Activated CD8-positive, alpha-beta memory T cell treated with anti-CD3 and anti-CD28 coated beads, Interleukin-2, amount 50 U/mL, for 24 hours (primary cell): ENCODE data around the gene ELP2.
"Not testable (repeated sequence)": the region's sequence is repeated elsewhere in the genome, so short reads cannot be mapped to it uniquely, and the experiment has no call there.

Experiments used
- DNase-seq: peaks from one replicate; pipeline ENCODE4 v3.0.0-alpha.2; 2020; ENCODE audit errors: extremely low read depth

Gene ELP2

GRCh38 chr18:36188916-36189315 is 59.2 kb downstream of the ELP2 start:
- DNase-seq, result no peak

- no peak for DNase-seq
Observed at GRCh38 chr18:36189486-36189885, 59.8 kb downstream of the ELP2 start.

DNA sequence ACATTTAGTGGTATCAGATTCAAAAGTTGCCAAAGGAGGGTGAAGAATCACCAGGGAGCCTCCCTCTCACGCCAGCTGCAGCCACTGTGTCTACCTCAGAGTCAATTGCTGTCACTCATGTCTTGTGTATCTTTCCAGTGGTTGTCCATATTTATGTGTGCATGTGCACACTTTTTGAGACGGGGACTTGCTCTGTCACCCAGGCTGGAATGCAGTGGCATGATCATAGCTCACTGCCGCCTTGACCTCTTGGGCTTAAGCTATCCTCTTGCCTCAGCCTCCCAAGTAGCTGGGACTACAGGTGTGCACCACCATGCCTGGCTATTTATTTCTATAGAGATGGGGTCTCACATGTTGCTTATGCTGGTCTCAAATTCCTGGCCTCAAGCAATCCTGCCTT is 61.6 kb downstream of the ELP2 start:
- DNase-seq, result no peak

DNA sequence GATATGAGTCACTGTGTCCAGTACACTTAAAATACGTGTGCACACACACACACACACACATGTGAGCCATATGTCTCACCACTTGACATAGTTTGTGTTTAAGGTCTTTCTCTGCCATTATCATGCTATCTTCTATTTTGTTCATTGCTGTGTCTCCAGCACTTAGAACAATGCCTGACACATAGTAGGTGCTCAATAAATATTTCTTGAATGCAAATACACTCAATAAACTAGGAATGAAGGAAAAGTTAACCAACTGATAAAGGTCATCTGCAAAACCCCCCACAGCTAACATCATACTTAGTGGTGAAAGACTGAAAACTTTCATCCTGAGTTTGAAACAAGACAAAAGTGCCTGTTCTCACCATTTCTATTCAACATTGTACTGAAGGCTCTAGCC is 62.0 kb downstream of the ELP2 start:
- no peak for DNase-seq

DNA sequence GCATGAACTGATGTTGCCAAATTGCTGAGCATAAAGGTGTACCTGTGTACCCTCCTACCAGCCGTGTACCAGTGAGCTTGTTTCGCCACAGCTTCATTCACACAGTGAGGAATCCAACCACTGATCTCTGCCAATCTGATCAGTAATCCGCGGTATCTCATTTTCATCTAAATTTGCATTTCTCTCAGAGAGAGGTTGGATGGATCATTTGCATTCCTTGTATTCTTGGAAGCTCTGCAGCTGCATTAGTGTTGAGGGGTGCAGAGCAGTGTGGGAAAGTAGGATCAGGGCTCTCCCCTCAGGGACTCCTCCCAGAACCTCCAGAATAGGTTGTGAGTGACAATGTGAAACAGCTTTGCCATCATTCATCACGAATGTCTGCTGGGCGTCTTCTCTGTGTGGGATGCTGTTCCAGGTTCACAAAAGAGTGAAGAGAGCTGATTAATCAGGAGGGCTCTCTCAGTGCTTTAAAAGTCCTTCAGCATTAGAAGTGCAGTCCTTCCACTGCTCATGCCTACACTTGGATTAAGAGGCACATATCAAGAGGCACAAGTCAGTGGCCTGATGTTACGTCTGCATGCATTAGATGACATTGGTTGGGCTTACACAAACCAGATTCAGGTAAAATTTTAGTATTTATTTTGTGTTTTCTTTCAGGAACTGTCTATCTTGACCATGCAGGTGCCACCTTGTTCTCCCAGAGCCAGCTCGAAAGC is 65.1 kb downstream of the ELP2 start:
- DNase-seq, result no peak

DNA sequence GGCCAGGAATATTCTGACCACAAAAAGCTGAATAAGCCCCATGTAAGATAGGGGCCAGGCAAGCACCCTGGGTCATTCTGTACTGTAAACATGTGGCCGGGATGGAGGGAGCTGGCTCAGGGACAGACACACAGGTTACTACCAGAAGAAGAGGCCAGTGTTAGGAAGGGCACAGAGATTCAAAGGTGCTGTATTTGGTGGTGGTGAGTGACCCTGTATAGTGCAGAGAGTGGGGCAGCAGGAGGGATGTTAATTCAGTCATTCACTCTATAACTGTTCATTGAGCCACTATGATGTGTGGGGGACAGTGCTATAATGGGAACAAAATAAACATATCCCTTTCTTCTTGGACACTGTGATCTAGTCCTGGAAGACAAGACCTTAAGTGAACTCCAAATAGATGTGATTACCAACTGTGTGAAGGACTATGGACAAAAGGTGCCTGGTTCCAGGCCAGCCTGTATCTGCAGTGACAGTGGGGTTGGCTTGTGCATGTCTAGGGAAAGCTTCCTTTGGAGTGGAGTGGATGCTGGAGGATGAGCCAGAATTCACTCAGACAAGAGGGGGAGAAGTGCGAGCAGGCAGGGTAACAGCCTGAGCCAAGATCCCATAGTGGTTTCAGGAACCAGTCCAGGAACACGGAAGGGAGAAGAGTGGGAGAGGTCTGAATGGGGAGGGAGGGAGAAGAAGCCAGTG is 65.9 kb downstream of the ELP2 start:
- no peak for DNase-seq

DNA sequence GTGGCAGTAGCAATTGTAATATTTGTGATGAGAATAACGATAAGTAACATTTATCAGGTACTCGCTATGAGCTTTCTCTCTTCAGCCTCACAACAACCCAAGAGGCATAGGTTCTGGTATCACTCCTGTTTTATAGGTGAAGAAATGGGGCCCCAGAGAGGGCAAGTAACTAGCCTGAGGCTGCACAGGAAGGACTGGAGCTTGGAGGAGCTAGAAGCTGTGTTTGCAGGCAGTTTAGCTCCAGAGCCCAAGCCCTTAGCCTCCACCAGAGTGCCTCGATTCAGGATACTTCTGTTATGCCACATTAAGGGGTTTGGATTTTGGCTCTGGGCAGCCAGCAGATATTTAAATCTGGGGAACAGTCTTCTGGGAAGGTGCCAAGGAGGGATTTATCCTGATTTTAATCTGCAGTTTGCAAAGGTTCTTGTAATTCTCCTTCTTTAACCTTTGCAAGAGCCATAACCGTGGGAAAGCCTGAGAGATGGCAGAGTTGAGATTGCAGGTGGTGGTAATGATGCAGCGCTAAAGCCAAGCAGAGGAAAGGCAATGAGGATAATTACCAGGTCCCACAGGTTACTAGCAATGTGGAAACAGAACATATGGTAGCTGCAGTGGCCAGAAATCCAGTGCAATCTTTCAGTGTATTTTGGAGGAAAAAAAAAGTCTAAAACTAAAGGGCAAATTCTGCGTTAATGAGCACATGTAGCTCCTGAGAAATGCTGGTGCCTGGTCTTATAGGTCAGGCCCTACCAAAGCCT is 66.7 kb downstream of the ELP2 start:
- DNase-seq, result no peak

DNA sequence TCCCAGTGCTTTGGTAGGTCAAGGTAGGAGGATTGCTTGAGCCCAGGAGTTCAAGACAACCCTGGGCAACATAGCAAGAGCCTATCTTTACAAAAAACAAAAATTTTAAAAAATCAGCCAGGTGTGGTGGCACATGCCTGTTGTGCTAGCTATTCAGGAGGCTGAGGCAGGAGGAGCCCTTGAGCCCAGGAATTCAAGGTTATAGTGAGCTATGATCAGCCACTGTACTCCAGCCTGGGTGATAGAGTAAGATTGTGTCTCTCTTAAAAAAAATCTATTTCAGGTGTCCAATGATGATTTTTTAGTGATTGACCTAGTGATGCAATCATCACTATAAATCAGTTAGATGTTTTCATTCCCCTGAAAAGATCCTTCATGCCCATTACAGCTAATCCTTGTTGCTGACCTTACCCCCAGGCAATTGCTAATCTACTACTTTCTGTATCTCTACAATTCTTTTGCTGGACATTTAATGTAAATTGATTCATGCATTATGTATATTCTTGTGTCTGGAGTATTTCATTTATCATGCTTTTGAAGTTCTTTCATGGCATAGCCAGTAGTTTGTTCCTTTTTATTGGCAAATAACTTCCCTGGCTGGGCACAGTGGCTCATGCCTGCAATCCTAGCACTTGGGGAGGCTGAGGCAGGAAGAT is 67.9 kb downstream of the ELP2 start:
- no peak for DNase-seq

DNA sequence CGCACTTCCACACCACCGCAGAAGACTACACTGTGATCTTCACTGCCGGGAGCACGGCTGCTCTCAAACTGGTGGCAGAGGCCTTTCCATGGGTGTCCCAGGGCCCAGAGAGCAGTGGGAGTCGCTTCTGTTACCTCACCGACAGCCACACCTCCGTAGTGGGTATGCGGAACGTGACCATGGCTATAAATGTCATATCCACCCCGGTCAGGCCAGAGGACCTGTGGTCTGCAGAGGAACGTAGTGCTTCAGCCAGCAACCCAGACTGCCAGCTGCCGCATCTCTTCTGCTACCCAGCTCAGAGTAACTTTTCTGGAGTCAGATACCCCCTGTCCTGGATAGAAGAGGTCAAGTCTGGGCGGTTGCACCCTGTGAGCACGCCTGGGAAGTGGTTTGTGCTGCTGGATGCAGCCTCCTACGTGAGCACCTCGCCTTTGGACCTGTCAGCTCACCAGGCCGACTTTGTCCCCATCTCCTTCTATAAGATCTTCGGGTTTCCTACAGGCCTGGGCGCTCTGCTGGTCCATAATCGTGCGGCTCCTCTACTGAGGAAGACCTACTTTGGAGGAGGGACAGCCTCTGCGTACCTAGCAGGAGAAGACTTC is 70.1 kb downstream of the ELP2 start:
- DNase-seq, result no peak

GRCh38 chr18:36200354-36200771 is 70.7 kb downstream of the ELP2 start:
- DNase-seq, result no peak

DNA sequence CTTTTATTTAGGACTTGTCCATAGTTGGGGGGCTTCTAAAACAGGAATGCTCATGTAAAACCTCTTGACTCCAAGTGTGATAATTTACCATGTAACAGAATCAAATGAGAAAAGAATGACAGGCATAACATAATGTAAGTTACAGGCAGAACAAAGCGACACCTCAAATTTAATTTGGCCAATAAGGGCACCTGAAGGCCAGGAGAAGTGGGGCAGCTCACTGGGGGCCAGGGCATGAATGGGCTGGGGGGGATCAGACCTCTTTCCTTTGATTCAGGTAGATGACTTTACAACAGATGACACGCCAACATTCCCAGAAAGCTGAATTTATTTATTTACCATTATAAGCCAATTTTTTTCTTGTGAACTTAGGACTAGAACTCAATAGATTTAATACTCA is 72.1 kb downstream of the ELP2 start:
- no peak for DNase-seq

DNA sequence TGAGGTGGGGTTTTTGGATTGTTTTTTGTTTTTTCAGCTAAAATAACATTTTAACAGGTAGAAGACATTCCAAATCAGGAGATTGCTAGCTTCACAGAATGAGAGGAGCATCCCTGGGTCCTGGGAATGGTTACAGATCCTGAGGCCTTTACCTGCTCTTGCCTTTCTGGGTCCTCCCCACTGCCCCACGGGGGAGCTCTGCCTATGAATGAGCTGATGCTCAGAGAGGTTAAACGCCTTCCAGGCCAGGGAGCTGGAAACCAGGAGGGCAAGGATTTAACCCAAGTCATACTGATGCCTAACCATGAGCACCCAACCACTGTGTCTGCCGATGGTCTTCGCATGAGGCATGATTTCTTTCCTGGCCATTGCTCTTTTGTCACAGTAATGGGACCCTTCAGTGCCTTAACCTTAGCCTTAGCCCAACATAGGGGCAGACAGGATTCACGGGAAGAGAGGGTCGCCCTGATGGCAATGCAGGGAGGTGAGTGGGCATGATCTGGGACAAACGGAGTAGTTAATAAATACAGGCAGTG is 73.7 kb downstream of the ELP2 start:
- no peak for DNase-seq

- no peak for DNase-seq
Observed at GRCh38 chr18:36205166-36205565, 75.5 kb downstream of the ELP2 start.

- no peak for DNase-seq
Observed at GRCh38 chr18:36207303-36207702, 77.6 kb downstream of the ELP2 start.

GRCh38 chr18:36207969-36208368 is 78.3 kb downstream of the ELP2 start:
- not testable (repeated sequence) for DNase-seq

DNA sequence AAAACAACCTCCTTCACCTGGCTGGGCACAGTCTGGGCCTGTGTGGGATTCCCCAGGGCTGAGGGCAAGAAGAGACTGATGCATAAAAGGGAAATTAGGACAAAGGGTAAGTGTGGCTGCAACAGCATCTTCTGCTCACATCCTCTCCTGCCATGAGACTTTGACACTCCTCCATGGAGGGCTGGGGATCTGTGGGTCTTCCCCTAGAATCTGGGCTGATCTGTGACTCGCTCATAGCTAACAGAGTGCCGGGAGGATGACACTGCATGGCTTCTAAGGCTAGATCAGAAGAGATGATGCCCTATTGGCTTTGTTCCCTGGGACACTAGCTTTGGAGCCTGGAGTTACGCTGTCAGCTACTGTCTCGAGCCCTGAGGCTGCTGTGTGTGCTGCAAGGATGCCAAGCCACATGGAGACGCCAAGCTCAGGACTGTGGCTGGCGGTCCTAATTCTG is 81.9 kb downstream of the ELP2 start:
- no peak for DNase-seq

DNA sequence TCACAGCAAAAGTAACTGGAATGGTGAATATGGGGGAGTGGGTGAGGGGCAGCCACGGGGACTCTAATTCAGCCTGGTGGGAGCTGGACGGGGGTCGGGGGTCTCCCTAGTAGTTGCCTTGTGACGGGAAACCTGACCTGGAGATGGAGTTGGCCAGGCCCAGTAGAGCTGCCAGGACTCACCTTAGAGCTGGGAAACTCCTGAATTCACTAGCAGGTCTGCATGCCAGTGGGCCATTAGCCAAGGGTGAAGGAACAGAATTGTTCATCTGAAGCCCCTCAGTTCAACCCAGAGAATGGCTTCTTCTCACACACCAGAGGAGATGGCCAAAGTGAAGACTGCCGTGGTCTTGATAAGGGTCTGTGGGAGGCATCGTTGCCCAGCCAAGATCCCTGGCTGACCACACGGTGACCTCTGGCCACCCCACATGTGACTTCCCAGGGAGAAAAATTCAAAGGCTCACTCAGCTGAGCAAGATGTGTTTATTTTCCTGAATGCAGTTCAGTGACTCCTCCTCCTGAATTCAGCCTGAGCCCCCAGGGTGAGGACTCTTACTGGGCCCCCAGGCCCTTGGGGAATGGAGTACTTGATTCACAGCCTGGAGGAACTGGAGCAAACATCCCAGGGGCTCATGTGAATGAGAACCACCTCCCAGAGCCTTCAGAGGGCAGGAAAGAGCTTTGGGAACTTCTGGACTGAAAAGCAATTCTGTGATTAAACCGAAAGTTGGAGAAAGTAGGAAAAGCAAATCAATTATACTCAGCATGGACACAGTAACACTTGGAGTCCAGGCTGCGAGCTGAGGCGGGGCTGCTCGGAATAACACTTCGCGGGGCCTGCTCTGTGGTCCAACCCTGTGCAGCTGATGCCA is 82.8 kb downstream of the ELP2 start:
- no peak for DNase-seq

DNA sequence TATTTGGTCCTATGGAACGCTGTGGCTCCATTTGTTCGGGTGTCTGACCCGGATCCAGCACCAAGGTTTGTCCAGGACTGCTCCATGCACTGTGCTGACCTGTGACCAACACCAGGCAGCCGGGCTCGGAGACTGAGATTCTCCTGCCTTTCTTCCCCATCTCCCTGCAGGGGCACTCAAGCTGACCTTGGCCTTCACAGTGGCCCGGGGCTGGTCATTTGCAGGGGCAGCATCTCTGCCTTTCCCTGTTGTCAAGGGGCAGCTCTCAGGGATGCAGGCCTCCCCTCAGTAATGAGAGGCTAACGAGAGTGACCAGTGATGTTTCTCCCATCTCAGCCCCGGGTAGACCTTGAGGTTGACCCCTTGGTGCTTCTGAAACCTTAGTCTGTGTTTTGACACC is 85.1 kb downstream of the ELP2 start:
- DNase-seq, result no peak

DNA sequence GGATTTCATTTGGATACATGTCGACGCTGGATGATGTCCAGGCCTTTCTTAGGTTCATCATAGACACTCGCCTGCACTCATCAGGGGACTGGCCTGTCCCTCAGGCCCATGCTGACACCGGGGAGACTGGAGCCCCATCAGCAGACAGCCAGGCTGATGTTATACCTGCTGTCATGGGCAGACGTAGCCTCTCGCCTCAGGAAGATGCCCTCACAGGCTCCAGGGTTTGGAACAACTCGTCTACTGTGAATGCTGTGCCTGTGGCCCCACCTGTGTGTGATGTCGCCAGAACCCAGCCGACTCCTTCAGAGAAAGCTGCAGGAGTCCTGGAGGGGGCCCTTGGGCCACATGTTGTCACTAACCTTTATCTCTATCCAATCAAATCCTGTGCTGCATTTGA is 85.9 kb downstream of the ELP2 start:
- no peak for DNase-seq

DNA sequence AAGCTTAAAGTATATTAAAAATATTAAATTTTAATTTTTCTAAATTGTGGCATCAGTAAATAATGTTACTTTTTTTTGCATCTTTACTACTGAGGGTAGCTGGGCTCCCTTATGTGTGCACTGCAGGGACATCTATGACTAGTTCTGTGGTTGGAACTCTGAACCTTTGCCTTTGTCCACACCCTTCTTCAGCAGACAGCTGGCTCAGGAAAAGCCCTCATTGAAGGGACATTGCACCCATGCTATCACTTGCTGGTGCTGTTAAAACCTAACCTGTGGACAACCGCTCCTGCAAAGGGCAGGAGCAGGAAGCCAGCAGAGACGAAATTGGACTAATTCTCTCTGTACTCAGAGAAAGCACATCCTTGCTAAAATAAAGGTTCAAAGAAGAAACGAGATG is 87.6 kb downstream of the ELP2 start:
- DNase-seq, result no peak

GRCh38 chr18:36229188-36229587 is 99.5 kb downstream of the ELP2 start:
- DNase-seq, result no peak
